Stomach (tissue), 4 donors: ENCODE measurements around the gene SLC1A1.

Experiments used
- POLR2A ChIP-seq, 4 donors: fragments of 450-650 bp; IDR thresholded peaks; one replicate each; pipeline ENCODE4 v1.6.1; 2016; ENCODE audit warnings: antibody characterized with exemption in 4 of 4, control low read depth in 2 of 4, mild to moderate bottlenecking in 1 of 4, moderate library complexity in 1 of 4
- TF ChIP-seq, protein P1 (sequence below), 7 experiments: fragments of 450-650 bp in 4 of 7; fragments of 200-600 bp in 3 of 7; sonication (generic) in 3 of 7; IDR thresholded peaks; one replicate each; pipeline ENCODE4 v1.5.1; 2016 to 2019; ENCODE audit warnings: antibody characterized with exemption in 7 of 7, control low read depth in 2 of 7, mild to moderate bottlenecking in 1 of 7

DNA sequence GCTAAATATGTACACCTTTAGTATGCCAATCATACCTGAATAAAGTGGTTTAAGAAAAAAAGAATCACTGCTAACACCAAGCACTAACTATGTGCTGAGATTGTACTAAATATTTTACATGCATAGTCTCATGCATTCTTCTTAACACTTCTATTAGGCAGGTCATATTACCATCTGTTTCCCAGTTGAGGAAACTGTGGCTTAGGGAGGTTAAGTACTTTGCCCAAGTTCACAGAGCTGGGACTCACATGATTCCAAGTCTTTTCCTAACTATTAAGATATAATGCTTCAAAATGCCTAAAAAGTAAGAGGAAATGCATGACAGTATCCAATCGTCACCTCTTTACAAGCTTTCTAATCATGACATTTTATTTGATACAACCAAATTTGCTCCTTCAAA lies 102.6 kb downstream of the SLC1A1 start:
- no peak for TF ChIP-seq POLR2A (IDR thresholded peaks at IDR 0.05)
- TF ChIP-seq, protein P1, sequence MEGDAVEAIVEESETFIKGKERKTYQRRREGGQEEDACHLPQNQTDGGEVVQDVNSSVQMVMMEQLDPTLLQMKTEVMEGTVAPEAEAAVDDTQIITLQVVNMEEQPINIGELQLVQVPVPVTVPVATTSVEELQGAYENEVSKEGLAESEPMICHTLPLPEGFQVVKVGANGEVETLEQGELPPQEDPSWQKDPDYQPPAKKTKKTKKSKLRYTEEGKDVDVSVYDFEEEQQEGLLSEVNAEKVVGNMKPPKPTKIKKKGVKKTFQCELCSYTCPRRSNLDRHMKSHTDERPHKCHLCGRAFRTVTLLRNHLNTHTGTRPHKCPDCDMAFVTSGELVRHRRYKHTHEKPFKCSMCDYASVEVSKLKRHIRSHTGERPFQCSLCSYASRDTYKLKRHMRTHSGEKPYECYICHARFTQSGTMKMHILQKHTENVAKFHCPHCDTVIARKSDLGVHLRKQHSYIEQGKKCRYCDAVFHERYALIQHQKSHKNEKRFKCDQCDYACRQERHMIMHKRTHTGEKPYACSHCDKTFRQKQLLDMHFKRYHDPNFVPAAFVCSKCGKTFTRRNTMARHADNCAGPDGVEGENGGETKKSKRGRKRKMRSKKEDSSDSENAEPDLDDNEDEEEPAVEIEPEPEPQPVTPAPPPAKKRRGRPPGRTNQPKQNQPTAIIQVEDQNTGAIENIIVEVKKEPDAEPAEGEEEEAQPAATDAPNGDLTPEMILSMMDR (IDR thresholded peaks at IDR 0.05) = no peak
